NCI-H526 treated with DMSO at 0.1 percent for 48 hours (cell line): Measurements from ENCODE around the gene TPM1.

Experiments
- DNase-seq: peaks from one replicate; lab custom pipeline; 2025; lab: John Stamatoyannopoulos, UW

Gene TPM1

DNA sequence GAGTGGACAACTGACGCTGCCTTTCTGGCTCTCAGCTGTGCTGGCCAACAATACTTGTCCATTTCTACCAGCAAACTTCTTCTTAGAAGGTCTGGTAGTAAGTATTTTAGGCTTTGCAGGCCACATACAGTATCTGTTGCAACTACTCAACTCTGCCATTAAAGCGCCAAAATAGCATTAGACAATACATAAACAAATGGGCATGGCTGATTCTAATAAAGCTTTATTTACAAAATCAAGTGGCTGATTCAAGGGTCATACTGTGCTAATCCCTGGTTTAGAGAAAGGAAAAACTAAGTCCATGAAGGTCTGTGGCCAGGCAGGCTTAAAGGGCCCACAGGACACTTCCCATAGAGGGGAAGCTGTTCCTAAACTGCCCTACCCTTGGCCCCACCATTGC is 26.3 kb upstream of the TPM1 start:
- no peak for DNase-seq

DNA sequence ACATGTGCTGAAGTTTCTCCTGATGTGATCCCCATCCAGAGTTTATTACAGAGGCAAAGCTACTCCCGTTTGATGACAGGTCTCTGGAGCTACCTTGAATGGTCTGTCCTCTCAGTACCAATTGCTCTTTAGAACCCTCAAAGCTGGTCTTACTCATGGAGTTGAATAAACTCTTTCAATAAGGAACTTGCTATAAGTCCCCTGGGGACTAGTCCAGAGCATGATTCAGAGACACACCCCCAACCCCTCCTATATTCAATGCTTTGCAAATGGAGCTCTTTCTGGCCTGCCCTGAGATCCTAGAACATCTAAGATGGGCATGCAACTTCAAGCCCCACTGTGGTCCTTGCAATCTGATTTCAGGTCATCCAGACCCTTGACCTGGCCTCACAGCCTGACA is 23.9 kb upstream of the TPM1 start:
- DNase-seq = no peak

DNA sequence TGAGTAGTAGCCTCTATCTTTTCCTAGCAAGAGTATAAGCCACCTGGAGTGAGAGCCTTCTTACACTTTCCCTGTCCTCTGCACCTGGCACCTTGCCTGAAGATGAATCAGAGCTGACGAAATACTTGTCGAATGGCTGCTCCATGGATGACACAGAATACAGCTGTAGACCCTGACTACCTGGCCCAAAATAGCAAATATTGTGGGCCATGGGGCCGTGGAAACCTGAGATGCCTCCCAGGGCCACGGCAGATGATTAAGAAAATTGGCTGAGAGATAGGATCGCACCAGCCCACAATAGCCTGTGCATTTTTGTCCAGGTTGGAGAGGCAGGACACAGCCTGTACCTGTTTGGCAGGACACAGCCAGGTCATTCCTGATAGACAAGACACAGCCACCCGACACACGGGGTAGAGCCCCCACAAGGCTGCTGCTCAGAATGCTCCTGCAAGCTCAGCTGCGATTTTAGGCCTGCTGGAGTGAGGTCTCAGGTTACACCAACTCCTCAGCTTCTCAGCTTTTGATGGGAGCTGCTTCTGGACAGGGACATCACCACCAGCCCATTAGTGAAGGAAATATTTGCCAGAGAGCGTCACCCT is 22.9 kb upstream of the TPM1 start:
- DNase-seq = no peak

- no peak for DNase-seq
Measured at GRCh38 chr15:63020128-63020527, 22.4 kb upstream of the TPM1 start.

DNA sequence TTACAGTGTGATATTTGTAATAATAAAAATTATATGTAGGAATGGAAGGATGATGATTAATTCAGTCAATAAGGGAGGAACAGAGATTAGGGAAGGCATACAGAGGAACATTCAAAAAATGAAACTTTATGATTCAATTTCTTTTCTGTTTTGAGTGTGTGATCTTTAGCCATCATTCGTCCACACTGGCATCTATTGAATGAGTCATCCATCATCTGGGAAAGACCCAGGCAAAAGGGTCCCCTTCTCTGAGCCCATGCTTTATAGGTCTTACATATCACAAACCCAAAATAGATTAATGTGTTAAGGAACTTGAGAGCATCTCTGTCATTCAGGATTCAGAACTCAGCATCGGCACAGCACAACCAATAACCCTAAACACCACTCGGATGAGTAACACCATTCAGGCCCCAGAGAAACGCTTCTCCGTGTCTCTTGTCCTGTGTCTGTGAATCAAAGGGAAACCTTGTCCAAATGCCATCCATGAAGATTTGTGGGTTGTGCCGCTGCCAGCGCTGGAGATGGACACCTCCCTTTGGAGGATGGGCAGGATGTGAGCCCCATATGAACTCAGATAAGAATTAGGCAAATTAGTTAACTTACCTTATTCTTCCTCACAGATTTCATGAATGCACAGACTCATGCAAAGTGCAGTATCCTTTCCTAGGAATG is 21.7 kb upstream of the TPM1 start:
- no peak for DNase-seq

DNA sequence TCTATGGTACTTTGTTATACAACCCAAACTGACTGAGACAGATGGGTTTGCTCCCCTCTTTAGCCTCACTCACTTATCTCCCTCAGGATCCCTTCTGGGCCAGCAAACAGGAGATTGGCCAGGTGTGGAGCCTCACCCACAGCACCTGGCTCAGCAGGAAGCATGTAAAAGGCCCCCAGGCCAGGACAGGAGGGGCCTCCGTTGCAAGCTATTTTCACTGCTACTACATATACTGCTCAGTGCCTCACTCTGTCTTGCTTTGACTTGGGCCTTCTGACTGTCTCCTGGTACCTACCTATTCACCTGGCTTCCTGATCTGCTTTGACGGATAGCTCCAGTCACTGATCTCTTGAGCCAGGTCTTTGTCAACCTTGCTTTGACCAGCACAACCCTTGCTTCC is 20.4 kb upstream of the TPM1 start:
- DNase-seq = no peak

GRCh38 chr15:63022663-63023062 is 19.9 kb upstream of the TPM1 start:
- DNase-seq = no peak

DNA sequence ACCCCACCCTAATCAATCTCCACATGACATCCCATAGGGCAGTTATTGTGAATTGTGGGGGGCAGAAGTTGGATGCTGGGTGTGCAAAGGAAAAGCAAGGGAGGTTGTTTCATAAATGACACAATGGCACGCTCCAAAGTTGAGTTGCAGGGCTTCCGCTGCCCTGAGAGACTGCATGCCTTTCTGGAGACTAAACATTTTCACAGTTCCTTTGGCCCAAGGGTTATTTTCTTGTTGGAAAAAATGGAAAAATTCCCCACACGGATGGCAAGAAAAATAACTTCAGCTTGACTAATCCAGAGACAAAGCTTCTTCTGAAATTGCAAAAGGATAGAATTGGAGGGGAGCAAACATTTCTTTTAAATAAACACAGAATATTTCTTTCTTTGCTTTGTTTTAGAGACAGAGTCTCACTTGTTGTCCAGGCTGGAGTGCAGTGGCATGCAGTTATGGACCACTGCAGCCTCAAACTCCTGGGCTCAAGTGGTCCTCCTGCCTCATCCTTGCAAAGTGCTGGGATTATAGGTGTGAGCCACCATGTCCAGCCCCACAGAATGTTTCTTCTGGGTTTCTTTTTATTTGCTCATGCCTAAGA is 19.1 kb upstream of the TPM1 start:
- DNase-seq = no peak

GRCh38 chr15:63025460-63025859 is 17.1 kb upstream of the TPM1 start:
- DNase-seq = no peak

DNA sequence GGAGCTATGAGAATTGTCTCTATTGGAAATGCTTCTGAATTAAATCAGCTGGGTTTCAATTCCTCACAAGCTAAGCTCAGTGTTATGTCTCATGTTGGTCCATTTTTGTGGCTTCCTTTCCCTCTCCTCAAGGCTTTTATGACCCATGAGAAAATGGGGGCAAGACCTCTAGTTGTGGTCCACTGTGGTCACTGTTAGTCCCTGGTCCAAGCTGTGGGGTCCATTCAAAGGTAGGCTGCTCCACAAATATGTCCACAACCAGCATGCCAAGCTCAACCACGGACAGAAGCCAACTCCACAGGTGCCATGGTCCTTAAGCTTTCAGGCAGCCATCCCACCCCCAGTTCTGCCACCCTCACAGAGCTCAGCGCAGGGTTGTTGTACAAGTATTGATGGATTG is 14.9 kb upstream of the TPM1 start:
- no peak for DNase-seq

DNA sequence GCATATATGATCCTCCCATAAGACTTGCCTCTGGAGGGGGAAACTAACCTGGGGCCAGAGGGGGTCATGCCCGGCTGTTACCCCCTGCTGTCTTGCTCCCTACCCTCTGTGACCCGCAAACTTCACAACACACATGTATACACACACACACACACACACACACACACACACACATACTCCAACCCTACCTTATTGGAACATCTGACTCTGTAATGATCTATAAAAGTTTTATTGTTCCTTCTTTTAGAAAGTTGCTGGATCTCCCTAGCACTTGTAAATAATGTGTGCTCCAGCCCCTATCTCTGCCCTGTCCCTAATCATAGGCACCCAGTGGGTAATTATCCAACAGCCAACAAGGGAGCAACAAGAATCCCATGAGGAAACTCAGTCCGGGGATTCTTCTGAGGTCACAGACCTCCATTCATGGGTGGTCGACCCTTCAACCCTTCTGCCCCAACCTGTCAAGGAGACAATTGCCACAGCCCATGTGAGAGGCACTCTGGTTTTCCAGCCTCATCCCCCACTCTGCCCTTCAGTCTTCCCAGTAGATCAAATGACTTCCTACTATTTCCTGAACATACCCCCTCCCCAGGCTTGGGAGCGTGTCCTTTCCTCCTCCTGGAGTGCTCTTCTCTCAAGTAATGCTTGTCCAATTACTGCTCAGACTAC is 14.0 kb upstream of the TPM1 start:
- DNase-seq = no peak

DNA sequence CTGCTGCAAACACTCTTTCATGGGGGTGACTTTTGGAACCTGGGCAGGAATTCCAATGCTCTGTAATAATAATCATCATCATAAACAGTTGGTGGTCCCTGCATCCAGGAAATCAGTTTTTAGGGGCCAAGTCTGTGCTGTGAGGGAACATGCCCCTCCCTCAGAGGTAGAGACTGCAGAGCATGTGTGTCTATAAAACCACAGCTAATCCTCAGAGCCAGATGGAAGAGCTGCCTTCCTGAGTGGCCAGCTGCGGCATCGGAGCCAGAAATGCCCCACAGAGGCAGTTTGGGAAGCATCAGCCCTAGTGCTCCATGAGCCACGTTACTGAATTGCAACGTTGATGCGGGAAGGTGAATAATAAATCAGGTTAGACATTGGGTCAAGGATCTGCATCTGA is 12.9 kb upstream of the TPM1 start:
- no peak for DNase-seq

GRCh38 chr15:63030101-63030551 is 12.4 kb upstream of the TPM1 start:
- DNase-seq = no peak

- DNase-seq = no peak
Measured at GRCh38 chr15:63034578-63034977, 8.0 kb upstream of the TPM1 start.

DNA sequence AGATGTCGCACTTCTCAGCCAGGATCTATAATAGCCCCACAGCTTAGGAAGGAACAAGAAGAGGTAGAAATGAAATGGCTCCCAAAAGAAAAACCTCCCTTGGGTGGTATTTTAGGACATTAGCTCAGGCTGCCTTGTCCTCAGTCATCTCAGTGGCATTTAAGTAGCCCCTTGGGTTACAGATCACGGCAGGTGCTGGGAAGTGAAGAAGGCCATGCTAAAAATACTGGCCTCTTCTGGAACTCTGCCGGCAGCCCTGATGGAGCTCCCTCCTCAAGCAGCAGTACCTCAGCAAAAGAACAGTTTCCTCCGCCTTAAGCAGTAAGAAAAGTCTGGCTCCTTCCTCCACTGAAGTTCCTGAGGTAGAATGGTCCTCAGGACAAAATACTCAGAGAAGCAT is 7.3 kb upstream of the TPM1 start:
- DNase-seq = no peak

GRCh38 chr15:63035977-63036376 is 6.6 kb upstream of the TPM1 start:
- DNase-seq = no peak

GRCh38 chr15:63037976-63038720 is 4.4 kb upstream of the TPM1 start:
- no peak for DNase-seq

DNA sequence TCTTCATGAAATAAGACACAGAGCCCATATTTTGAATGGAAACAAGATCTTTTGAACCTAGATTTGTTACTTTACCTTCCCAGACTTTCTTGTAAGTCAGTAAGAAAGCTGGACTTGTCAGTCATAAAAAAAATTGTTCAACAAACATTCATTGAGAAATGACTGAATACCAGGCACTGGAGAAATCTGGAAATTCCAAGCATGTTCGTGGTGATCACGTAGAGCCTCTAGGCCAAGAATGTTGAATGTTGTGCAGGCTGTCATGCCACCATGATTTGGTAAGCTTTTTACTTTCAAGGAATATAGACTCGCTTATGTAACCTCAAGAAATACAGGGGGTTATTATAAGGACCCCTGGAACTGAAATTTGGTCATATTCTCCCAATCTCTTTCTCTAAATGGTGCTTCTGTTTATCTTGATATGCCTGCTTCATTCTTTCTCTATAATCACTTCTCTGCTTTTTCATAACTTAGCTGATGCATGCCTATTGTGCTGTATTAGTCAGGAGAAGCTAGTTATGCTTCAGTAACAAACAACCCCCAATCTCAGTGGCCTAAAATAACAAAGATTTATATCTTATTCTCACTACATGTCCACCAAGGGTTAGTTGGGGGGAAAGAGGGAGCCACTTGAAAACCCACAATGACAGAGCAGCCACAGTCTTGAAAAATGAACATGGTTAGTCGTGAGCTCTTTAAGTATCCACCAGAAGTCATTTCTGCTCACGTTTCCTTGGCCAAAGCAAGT is 3.4 kb upstream of the TPM1 start:
- no peak for DNase-seq

DNA sequence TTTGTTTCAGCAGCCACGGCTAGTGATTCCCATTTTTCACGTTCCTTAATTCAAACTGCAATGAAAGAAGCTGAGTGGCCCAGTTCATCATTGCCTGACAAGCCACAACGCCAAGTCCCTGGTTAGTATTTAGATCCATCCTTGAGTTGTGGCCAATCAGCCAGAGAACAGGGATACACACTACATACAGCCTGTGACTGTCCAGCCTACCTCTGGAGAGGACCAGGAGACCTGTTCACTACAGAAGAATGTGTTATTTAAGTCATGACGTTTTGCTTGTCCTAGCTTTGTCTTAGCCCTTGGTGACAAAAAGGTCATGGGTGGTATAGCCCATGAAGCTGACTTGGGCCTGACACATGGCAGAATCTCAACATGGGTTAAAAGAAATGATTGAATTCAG is 2.7 kb upstream of the TPM1 start:
- DNase-seq = no peak

- no peak for DNase-seq
Measured at GRCh38 chr15:63040509-63040908, 2.0 kb upstream of the TPM1 start.

GRCh38 chr15:63040954-63041353 is 1.6 kb upstream of the TPM1 start:
- DNase-seq = no peak
